ENCODE data around the gene FADS2. TPM values are rescaled to one million over a fixed set of nuclear protein-coding genes. Genes with fewer than 3 reads are reported as not detected.

FADS2 gene
- total RNA-seq, 1 experiment from 2014 or later = 423 TPM

DNA sequence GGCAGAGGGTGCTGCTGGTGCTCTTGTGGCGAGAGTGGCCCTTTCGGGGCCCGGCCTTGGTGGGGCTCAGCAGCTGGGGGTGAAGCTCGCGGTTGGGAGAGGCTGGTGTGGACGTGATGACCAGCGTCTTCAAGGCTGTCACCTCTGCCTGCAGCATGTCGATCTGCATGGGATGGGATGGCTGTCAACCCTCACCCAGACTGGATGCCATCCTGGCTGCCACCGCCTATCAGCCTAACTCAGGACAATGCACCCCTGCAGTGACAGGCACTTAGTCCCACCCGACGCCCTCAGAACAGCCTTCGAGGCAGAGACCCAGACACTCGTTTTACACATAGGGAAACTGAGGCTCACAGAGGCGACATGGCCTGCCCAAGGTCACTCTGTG is 78.4 kb downstream of the FADS2 start (continued):
- TF ChIP-seq CREM (CRISPR knock-in tag; IDR thresholded peaks at IDR 0.05) (no peak), ATF1 (CRISPR knock-in tag; IDR thresholded peaks at IDR 0.05) (no peak), MXD4 (CRISPR knock-in tag; IDR thresholded peaks at IDR 0.05; ENCODE audit: borderline replicate concordance) (no peak), NFE2L1 (CRISPR knock-in tag; IDR thresholded peaks at IDR 0.05) (no peak), SP1 (CRISPR knock-in tag; conservative IDR thresholded peaks at IDR 0.05) (no peak), NFATC4 (CRISPR knock-in tag; IDR thresholded peaks at IDR 0.05) (no peak), ZNF232 (CRISPR knock-in tag; IDR thresholded peaks at IDR 0.05) (no peak), SOX15 (CRISPR knock-in tag; IDR thresholded peaks at IDR 0.05) (no peak)
- TF ChIP-seq, protein P1, sequence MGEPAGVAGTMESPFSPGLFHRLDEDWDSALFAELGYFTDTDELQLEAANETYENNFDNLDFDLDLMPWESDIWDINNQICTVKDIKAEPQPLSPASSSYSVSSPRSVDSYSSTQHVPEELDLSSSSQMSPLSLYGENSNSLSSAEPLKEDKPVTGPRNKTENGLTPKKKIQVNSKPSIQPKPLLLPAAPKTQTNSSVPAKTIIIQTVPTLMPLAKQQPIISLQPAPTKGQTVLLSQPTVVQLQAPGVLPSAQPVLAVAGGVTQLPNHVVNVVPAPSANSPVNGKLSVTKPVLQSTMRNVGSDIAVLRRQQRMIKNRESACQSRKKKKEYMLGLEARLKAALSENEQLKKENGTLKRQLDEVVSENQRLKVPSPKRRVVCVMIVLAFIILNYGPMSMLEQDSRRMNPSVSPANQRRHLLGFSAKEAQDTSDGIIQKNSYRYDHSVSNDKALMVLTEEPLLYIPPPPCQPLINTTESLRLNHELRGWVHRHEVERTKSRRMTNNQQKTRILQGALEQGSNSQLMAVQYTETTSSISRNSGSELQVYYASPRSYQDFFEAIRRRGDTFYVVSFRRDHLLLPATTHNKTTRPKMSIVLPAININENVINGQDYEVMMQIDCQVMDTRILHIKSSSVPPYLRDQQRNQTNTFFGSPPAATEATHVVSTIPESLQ (CRISPR knock-in tag; IDR thresholded peaks at IDR 0.05) = no peak
- TF ChIP-seq, protein P2, sequence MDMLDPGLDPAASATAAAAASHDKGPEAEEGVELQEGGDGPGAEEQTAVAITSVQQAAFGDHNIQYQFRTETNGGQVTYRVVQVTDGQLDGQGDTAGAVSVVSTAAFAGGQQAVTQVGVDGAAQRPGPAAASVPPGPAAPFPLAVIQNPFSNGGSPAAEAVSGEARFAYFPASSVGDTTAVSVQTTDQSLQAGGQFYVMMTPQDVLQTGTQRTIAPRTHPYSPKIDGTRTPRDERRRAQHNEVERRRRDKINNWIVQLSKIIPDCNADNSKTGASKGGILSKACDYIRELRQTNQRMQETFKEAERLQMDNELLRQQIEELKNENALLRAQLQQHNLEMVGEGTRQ (CRISPR knock-in tag; IDR thresholded peaks at IDR 0.05) = no peak

DNA sequence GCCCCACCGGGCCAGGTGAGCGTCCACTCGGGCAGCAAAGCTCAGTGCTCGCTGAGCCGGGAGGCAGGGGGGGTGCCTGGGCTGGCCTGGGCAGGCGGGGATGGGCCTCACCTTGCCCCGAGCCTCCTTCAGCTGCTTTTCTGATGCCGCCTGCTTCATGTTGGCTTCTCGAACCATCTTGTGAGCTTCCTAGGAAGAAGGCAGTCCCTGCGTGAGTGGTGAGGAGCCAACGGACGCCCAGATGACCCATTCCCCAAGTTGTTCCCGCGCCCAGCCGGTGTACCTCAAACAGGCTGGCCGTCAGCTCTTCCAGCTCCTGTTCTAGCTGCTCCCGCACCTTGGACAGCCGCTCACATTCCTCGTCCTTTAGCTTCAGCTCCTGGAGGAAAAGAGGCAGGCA is 79.2 kb downstream of the FADS2 start:
- DNase-seq (ENCODE audit: low spot score) = no peak
- Mint-ChIP-seq H3K27me3 (ENCODE audit: low read depth) (no peaks in the 10 kb centered on the region), H3K9me3 (no peaks in the 10 kb centered on the region), H3K4me1 (peaks cover 30% of the 10 kb centered on the region), H3K36me3 (no peaks in the 10 kb centered on the region), H3K27ac (no peak overlapping the region), H3K4me3 (no peak overlapping the region)
- CTCF ChIA-PET = interaction anchor here (1.2 to 6.2 kb wide), 8 partner anchors 9 to 201 kb away, joined by 4 to 99 read pairs (median 16); partner anchors contain the start of gene RAB3IL1
- POLR2A ChIA-PET = interaction anchor here (2.4 to 2.9 kb wide), 2 partner anchors 16 to 43 kb away, joined by 9 to 11 read pairs; partner anchors contain the start of gene BEST1
- ATAC-seq = no peak
- TF ChIP-seq, protein P3, sequence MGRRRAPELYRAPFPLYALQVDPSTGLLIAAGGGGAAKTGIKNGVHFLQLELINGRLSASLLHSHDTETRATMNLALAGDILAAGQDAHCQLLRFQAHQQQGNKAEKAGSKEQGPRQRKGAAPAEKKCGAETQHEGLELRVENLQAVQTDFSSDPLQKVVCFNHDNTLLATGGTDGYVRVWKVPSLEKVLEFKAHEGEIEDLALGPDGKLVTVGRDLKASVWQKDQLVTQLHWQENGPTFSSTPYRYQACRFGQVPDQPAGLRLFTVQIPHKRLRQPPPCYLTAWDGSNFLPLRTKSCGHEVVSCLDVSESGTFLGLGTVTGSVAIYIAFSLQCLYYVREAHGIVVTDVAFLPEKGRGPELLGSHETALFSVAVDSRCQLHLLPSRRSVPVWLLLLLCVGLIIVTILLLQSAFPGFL (CRISPR knock-in tag; IDR thresholded peaks at IDR 0.05; ENCODE audit: borderline replicate concordance) = no peak
- TF ChIP-seq, protein P4, sequence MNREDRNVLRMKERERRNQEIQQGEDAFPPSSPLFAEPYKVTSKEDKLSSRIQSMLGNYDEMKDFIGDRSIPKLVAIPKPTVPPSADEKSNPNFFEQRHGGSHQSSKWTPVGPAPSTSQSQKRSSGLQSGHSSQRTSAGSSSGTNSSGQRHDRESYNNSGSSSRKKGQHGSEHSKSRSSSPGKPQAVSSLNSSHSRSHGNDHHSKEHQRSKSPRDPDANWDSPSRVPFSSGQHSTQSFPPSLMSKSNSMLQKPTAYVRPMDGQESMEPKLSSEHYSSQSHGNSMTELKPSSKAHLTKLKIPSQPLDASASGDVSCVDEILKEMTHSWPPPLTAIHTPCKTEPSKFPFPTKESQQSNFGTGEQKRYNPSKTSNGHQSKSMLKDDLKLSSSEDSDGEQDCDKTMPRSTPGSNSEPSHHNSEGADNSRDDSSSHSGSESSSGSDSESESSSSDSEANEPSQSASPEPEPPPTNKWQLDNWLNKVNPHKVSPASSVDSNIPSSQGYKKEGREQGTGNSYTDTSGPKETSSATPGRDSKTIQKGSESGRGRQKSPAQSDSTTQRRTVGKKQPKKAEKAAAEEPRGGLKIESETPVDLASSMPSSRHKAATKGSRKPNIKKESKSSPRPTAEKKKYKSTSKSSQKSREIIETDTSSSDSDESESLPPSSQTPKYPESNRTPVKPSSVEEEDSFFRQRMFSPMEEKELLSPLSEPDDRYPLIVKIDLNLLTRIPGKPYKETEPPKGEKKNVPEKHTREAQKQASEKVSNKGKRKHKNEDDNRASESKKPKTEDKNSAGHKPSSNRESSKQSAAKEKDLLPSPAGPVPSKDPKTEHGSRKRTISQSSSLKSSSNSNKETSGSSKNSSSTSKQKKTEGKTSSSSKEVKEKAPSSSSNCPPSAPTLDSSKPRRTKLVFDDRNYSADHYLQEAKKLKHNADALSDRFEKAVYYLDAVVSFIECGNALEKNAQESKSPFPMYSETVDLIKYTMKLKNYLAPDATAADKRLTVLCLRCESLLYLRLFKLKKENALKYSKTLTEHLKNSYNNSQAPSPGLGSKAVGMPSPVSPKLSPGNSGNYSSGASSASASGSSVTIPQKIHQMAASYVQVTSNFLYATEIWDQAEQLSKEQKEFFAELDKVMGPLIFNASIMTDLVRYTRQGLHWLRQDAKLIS (CRISPR knock-in tag; IDR thresholded peaks at IDR 0.05; ENCODE audit: borderline replicate concordance) = no peak
- TF ChIP-seq CREM (CRISPR knock-in tag; IDR thresholded peaks at IDR 0.05) = no peak
- TF ChIP-seq, protein P5, sequence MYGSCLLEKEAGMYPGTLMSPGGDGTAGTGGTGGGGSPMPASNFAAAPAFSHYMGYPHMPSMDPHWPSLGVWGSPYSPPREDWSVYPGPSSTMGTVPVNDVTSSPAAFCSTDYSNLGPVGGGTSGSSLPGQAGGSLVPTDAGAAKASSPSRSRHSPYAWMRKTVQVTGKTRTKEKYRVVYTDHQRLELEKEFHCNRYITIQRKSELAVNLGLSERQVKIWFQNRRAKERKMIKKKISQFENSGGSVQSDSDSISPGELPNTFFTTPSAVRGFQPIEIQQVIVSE (CRISPR knock-in tag; IDR thresholded peaks at IDR 0.05; ENCODE audit: borderline replicate concordance) = no peak
- no peak for TF ChIP-seq NR3C1 (CRISPR knock-in tag; conservative IDR thresholded peaks at IDR 0.05; ENCODE audit: low read depth)
- TF ChIP-seq STAT6 (CRISPR knock-in tag; conservative IDR thresholded peaks at IDR 0.05; ENCODE audit: low read depth) = no peak

All from WTC11 (cell line).